Right atrium auricular region (tissue), 2 donors: ENCODE measurements around the gene TPSG1. TPM values are rescaled to one million over a fixed set of nuclear protein-coding genes. Genes with fewer than 3 reads are reported as not detected.

Experiments used
- DNase-seq: peaks from one replicate; pipeline ENCODE4 v3.0.0-alpha.2; 2019; ENCODE audit warnings: low spot score
- H3K27ac ChIP-seq, 2 donors: fragments of 200-600 bp; sonication (generic); 1 replicate in 1 of 2; 2 replicates in 1 of 2; pipeline ENCODE4 v1.5.1; 2016 to 2019
- H3K27me3 ChIP-seq, 2 donors: fragments of 200-600 bp; sonication (generic); one replicate each; pipeline versions ENCODE4 v1.5.1 to v1.6.0; 2017 to 2019
- H3K36me3 ChIP-seq: fragments of 200-600 bp; sonication (generic); one replicate; pipeline ENCODE4 v1.5.1; 2016
- H3K4me1 ChIP-seq, 2 donors: fragments of 200-600 bp; sonication (generic); one replicate each; pipeline versions ENCODE4 v1.5.1 to v1.6.0; 2017 to 2019
- H3K4me3 ChIP-seq, 2 donors: fragments of 200-600 bp; sonication (generic); 1 replicate in 1 of 2; 2 replicates in 1 of 2; pipeline ENCODE4 v1.5.1; 2017 to 2019; ENCODE audit warnings: mild to moderate bottlenecking in 1 of 2, moderate library complexity in 1 of 2
- H3K9me3 ChIP-seq, 2 donors: fragments of 200-600 bp; sonication (generic); one replicate each; pipeline ENCODE4 v1.5.1; 2019
- CTCF ChIP-seq, 2 donors: fragments of 200-600 bp; sonication (generic); IDR thresholded peaks; one replicate each; pipeline ENCODE4 v1.5.1; 2019; ENCODE audit warnings: antibody characterized with exemption in 2 of 2
- total RNA-seq, 2 donors: library from RNA; depleted of rRNA; stranded (reverse); fragments of >200 nt; gene quantifications; one replicate each; pipeline ENCODE4 v1.1.0, GENCODE V29; 2016

Gene TPSG1
- total RNA-seq, 2 donors from 2014 or later, result not detected

- Histone ChIP-seq H3K27ac (no peak overlapping the region), H3K4me3 (no peak overlapping the region), H3K4me1 (no peaks in the 10 kb centered on the region), H3K36me3 (no peaks in the 10 kb centered on the region), H3K27me3 (no peaks in the 10 kb centered on the region), H3K9me3 (no peaks in the 10 kb centered on the region)
- DNase-seq, result no peak
- TF ChIP-seq CTCF (IDR thresholded peaks at IDR 0.05), result no peak
Measured at GRCh38 chr16:1222553-1223354, 2.3 kb downstream of the TPSG1 start.

- no peaks in the 10 kb centered on the region for H3K4me1 ChIP-seq
- DNase-seq, result no peak
- TF ChIP-seq CTCF (IDR thresholded peaks at IDR 0.05), result no peak
- no peaks in the 10 kb centered on the region for H3K27me3 ChIP-seq
- no peaks in the 10 kb centered on the region for H3K9me3 ChIP-seq
- H3K27ac ChIP-seq, result no peak overlapping the region
- no peak overlapping the region for H3K4me3 ChIP-seq
- no peaks in the 10 kb centered on the region for H3K36me3 ChIP-seq
Measured at GRCh38 chr16:1221628-1222552, 3.2 kb downstream of the TPSG1 start.

DNA sequence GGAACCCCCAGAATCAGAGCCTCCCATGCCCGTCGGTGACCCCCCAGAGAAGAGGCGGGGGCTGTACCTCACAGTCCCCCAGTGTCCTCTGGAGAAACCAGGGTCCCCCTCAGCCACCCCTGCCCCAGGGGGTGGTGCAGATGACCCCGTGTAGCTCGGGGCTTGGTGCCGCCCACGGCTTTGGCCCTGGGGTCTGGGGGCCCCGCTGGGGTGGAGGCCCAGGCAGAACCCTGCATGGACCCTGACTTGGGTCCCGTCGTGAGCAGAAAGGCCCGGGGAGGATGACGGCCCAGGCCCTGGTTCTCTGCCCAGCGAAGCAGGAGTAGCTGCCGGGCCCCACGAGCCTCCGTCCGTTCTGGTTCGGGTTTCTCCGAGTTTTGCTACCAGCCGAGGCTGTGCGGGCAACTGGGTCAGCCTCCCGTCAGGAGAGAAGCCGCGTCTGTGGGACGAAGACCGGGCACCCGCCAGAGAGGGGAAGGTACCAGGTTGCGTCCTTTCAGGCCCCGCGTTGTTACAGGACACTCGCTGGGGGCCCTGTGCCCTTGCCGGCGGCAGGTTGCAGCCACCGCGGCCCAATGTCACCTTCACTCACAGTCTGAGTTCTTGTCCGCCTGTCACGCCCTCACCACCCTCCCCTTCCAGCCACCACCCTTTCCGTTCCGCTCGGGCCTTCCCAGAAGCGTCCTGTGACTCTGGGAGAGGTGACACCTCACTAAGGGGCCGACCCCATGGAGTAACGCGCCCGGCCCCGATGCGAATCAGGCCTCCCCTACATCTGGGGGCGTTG lies 4.0 kb downstream of the TPSG1 start:
- Histone ChIP-seq H3K27me3 (no peaks in the 10 kb centered on the region), H3K36me3 (no peaks in the 10 kb centered on the region), H3K27ac (no peak overlapping the region), H3K4me3 (no peak overlapping the region), H3K4me1 (no peaks in the 10 kb centered on the region), H3K9me3 (no peaks in the 10 kb centered on the region)
- TF ChIP-seq CTCF (IDR thresholded peaks at IDR 0.05), result no peak
- no peak for DNase-seq

DNA sequence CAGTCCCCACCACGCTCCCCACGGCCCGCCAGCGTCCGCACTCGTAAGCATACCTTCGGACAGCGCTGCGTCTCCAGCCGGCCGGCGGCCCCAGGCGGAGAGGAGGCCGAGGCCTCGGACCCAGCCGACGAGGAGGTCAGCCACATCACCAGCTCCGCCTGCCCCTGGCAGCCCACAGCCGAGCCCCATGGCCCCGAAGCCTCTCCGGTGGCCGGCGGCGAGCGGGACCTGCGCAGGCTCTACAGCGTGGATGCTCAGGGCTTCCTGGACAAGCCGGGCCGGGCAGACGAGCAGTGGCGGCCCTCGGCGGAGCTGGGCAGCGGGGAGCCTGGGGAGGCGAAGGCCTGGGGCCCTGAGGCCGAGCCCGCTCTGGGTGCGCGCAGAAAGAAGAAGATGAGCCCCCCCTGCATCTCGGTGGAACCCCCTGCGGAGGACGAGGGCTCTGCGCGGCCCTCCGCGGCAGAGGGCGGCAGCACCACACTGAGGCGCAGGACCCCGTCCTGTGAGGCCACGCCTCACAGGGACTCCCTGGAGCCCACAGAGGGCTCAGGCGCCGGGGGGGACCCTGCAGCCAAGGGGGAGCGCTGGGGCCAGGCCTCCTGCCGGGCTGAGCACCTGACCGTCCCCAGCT lies 4.9 kb downstream of the TPSG1 start:
- Histone ChIP-seq H3K9me3 (no peaks in the 10 kb centered on the region), H3K27me3 (no peaks in the 10 kb centered on the region), H3K36me3 (no peaks in the 10 kb centered on the region), H3K27ac (no peak overlapping the region), H3K4me1 (no peaks in the 10 kb centered on the region), H3K4me3 (no peak overlapping the region)
- no peak for DNase-seq
- no peak for TF ChIP-seq CTCF (IDR thresholded peaks at IDR 0.05)

DNA sequence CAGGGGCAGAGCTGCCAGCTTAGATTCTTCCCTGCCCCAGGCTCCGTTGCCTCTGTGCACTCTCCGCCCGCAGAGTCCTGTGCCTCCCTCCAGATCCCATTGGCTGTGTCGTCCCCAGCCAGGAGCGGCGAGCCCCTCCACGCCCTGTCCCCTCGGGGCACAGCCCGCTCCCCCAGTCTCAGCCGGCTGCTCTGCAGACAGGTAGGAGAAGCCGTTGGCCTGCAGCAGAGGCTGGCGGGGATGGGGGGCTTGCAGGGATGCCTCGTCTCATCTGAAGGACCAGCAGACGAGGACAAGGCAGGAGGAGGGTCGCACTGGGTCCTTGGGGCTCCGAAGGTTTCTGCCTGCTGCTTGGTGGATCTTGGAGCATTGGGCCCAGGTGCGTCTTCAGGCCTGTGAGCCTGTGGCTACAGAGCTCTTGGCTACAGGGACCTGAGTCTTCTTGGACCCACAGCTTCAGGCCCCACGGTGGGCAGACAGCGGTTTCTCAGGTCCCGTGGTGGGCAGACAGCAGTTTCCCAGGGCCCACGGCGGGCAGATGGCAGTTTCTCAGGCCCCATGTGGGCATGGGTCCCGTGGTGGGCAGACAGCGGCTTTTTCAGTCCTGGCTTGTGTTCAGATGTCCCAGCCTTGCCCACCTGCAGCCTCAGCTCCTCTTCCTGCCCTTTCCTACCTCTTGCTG lies 6.0 kb downstream of the TPSG1 start:
- no peaks in the 10 kb centered on the region for H3K27me3 ChIP-seq
- H3K27ac ChIP-seq, result no peak overlapping the region
- H3K4me1 ChIP-seq, result no peaks in the 10 kb centered on the region
- DNase-seq, result no peak
- no peak for TF ChIP-seq CTCF (IDR thresholded peaks at IDR 0.05)
- H3K4me3 ChIP-seq, result no peak overlapping the region
- H3K9me3 ChIP-seq, result no peaks in the 10 kb centered on the region
- no peaks in the 10 kb centered on the region for H3K36me3 ChIP-seq
